ENCODE results near the gene RTP3. TPM values are rescaled to one million over a fixed set of nuclear protein-coding genes. Genes with fewer than 3 reads are reported as not detected.

The RTP3 gene
- total RNA-seq, 4 donors from 2014 or later: not detected

DNA sequence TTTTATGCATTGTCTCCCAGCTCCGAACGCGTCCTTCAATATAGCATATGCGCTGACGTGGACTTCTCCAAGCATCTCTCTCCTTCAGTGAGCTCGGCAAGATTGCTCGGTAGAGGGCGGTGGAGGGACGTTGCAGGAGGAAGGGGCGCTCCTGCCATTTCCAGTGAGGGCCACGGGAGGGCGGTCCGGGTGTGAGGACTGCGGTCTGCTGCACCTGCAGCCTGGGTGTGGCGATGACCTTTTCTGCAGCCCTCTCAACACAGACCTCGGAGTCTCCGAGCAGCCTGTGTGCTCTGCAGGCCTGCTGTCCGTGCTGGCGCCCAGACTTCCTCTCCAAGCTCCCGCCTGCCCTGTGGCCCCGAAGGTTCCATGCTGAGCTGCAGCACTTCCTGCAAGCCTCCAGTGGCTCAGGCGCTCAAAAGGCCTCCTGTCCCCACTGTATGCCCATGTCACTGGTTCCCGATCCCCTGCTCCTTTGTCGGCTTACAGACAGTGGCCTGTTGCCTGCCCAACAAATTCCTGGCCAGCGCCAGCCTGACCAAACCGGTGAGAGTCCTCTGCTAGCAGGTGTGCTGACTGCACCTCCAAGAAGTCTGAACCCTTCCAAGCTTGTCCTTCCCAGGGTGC, 8.9 kb upstream of the RTP3 start:
- WGBS: 16% methylated on average over 15 of the region's 26 CpGs
- peaks cover 0 to 7% (median 0%) of the 10 kb centered on the region in 4 donors for H3K27me3 ChIP-seq
- H3K4me1 ChIP-seq: peaks cover 0 to 8% (median 7%) of the 10 kb centered on the region in 4 donors
- DNase-seq (ENCODE audit: extremely low spot score): no peak
- no peaks in the 10 kb centered on the region for H3K36me3 ChIP-seq
- TF ChIP-seq, protein P1, sequence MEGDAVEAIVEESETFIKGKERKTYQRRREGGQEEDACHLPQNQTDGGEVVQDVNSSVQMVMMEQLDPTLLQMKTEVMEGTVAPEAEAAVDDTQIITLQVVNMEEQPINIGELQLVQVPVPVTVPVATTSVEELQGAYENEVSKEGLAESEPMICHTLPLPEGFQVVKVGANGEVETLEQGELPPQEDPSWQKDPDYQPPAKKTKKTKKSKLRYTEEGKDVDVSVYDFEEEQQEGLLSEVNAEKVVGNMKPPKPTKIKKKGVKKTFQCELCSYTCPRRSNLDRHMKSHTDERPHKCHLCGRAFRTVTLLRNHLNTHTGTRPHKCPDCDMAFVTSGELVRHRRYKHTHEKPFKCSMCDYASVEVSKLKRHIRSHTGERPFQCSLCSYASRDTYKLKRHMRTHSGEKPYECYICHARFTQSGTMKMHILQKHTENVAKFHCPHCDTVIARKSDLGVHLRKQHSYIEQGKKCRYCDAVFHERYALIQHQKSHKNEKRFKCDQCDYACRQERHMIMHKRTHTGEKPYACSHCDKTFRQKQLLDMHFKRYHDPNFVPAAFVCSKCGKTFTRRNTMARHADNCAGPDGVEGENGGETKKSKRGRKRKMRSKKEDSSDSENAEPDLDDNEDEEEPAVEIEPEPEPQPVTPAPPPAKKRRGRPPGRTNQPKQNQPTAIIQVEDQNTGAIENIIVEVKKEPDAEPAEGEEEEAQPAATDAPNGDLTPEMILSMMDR (IDR thresholded peaks at IDR 0.05): peak; percentile 80 to 89 (median 84)
- TF ChIP-seq EP300 (IDR thresholded peaks at IDR 0.05): no peak
- peak in 1 of 2 donors; percentile 42 for TF ChIP-seq POLR2AphosphoS5 (IDR thresholded peaks at IDR 0.05)
- peak overlapping the region in 1 of 4 donors; percentile 5 for H3K4me3 ChIP-seq
- no peaks in the 10 kb centered on the region for H3K9me3 ChIP-seq
- intact Hi-C loops (cut with DNase I): loop anchor here (2.0 kb wide), 1 partner anchor 142 kb away; no protein-coding TSS in a partner anchor
- no peak overlapping the region for H3K27ac ChIP-seq (replicated peaks in 1 of 4)

DNA sequence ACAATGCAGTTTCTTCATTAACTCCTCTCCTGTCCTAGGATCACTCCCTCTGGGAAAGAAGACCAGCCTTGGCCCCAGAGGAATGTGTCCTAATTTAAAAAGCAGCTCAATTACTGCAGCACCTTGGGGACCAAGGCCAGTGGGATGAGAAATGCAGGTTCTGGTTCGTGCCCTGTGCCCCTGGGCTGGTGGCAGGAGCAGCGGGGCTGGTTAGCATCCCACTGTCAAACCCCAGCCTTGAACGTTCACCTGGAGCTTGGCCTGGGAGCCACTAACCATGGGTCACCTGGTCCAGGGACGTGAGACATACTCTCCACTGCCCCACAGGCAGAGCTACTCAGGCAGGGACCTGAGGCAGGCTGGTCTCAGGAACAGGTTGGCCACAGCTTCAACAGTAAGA, 8.4 kb upstream of the RTP3 start:
- intact Hi-C loops (cut with DNase I): loop anchor here (2.0 kb wide), 1 partner anchor 141 kb away; no protein-coding TSS in a partner anchor
- 100% methylated on average over 3 of the region's 4 CpGs for WGBS
- H3K4me3 ChIP-seq: no peak overlapping the region
- TF ChIP-seq EP300 (IDR thresholded peaks at IDR 0.05) (no peak), POLR2AphosphoS5 (IDR thresholded peaks at IDR 0.05) (no peak), POLR2A (IDR thresholded peaks at IDR 0.05; ENCODE audit: low read depth) (no peak)
- TF ChIP-seq, protein P1 (IDR thresholded peaks at IDR 0.05): no peak
- DNase-seq (ENCODE audit: extremely low spot score): no peak
- H3K27ac ChIP-seq (replicated peaks in 1 of 4): no peak overlapping the region
- peaks cover 0 to 2% (median 0%) of the 10 kb centered on the region in 4 donors for H3K27me3 ChIP-seq
- no peaks in the 10 kb centered on the region for H3K36me3 ChIP-seq
- H3K9me3 ChIP-seq: no peaks in the 10 kb centered on the region
- peaks cover 0 to 8% (median 7%) of the 10 kb centered on the region in 4 donors for H3K4me1 ChIP-seq

DNA sequence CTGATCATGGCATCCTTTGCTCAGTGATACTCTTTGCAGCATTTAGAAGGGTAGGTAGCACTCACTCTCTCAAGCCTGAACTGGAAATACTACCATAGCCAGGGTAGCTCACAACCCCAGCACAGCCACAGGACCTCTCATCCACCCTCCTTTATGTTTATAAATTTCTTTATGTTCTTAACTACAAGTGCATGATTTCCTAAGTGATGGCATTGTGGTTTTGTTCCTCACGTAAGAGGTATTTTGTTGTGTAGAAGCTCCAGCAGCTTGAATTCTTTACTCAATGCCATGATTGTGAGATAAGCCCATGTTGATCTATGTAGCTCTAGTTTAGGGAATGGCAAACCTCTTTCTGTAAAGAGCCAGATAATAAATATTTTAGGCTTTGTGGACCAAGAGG, 7.9 kb upstream of the RTP3 start:
- H3K27me3 ChIP-seq: no peaks in the 10 kb centered on the region
- no peak overlapping the region for H3K27ac ChIP-seq (replicated peaks in 1 of 4)
- no peak overlapping the region for H3K4me3 ChIP-seq
- intact Hi-C loops (cut with DNase I): loop anchor here (2.0 kb wide), 1 partner anchor 141 kb away; no protein-coding TSS in a partner anchor
- H3K36me3 ChIP-seq: no peaks in the 10 kb centered on the region
- DNase-seq (ENCODE audit: extremely low spot score): no peak
- WGBS: 89% methylated on average over 1 of the region's 1 CpG
- H3K4me1 ChIP-seq: peaks cover 0 to 8% (median 7%) of the 10 kb centered on the region in 4 donors
- no peaks in the 10 kb centered on the region for H3K9me3 ChIP-seq
- TF ChIP-seq POLR2A (IDR thresholded peaks at IDR 0.05; ENCODE audit: low read depth): no peak
- no peak for TF ChIP-seq EP300 (IDR thresholded peaks at IDR 0.05)
- no peak for TF ChIP-seq POLR2AphosphoS5 (IDR thresholded peaks at IDR 0.05)
- TF ChIP-seq, protein P1 (IDR thresholded peaks at IDR 0.05): no peak

DNA sequence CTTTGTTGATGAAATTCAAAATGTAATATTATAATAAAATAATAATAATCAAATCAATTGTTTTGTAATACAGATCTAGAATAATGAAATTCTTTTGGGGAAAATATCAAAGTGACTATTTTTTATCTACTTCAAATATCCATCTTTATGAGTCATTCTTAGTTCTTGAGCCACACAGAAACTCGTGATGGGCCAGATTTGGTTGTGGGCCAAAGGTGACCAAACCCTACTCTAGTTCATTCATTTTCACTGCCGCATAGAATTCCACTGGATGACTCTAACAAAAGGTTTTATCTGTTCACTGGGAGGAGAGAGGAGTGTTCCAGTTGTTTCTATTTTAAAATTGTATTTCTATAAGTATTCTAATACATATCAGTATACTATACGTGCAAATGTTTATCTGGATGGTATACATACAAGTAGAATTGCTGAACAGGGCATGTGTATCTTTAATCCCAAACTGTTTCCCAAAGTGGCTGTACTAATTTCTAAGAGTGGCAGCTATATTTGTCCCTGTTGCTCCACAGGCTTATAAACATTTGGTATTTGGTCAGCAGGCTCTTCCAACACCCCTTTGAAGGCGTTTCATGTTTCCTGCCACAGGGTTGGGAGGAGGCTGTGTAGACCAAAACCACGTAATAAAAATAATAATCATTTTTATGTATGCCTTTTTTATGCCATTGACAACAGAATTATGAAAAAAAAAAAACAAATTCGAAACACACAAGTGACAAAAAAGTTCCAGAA, 7.3 kb upstream of the RTP3 start:
- TF ChIP-seq POLR2AphosphoS5 (IDR thresholded peaks at IDR 0.05): no peak
- TF ChIP-seq, protein P1 (IDR thresholded peaks at IDR 0.05): no peak
- no peak for TF ChIP-seq EP300 (IDR thresholded peaks at IDR 0.05)
- no peak for TF ChIP-seq POLR2A (IDR thresholded peaks at IDR 0.05; ENCODE audit: low read depth)
- no peaks in the 10 kb centered on the region for H3K27me3 ChIP-seq
- DNase-seq (ENCODE audit: extremely low spot score): no peak
- H3K9me3 ChIP-seq: no peaks in the 10 kb centered on the region
- H3K4me3 ChIP-seq: no peak overlapping the region
- intact Hi-C loops (cut with DNase I): no loop called here
- H3K4me1 ChIP-seq: peaks cover 0 to 8% (median 7%) of the 10 kb centered on the region in 4 donors
- H3K27ac ChIP-seq (replicated peaks in 1 of 4): no peak overlapping the region
- 81% methylated on average over 6 of the region's 6 CpGs for WGBS
- H3K36me3 ChIP-seq: no peaks in the 10 kb centered on the region
